Central memory CD8-positive, alpha-beta T cell (primary cell): ENCODE measurements around the gene SH2D3A.
A peak's percentile ranks its signal among the peaks of the same experiment; 100 is the strongest.

Source experiments
- ATAC-seq: fragments of 150-1000 bp; cut with Tn5 transposase; replicated peaks from 2 replicates; pipeline ENCODE4 v1.10.0; 2022; ENCODE audit warnings: mild to moderate bottlenecking, moderate FRiP score, moderate number of reproducible peaks; ENCODE audit not compliant: poor library complexity, severe bottlenecking; ENCODE audit errors: extremely low read depth
- DNase-seq, 2 donors: peaks; one replicate each; pipeline ENCODE4 v3.0.0; 2021; ENCODE audit warnings: low spot score in 2 of 2
- H3K27ac Mint-ChIP-seq: one replicate; pipeline ENCODE4 v1.8.0; 2022; ENCODE audit warnings: low read depth, mild to moderate bottlenecking, moderate library complexity, mixed read lengths
- H3K27me3 Mint-ChIP-seq: one replicate; pipeline ENCODE4 v1.8.0; 2022; ENCODE audit warnings: mixed read lengths
- H3K36me3 Mint-ChIP-seq: one replicate; pipeline ENCODE4 v1.8.0; 2022; ENCODE audit warnings: mild to moderate bottlenecking, moderate library complexity, mixed read lengths; ENCODE audit not compliant: insufficient read depth
- H3K4me1 Mint-ChIP-seq: one replicate; pipeline ENCODE4 v1.8.0; 2022; ENCODE audit warnings: mixed read lengths
- H3K4me3 Mint-ChIP-seq: one replicate; pipeline ENCODE4 v1.8.0; 2022; ENCODE audit warnings: mild to moderate bottlenecking, moderate library complexity, mixed read lengths
- H3K9me3 Mint-ChIP-seq: one replicate; pipeline ENCODE4 v1.8.0; 2022; ENCODE audit warnings: mixed read lengths

Gene SH2D3A

GRCh38 chr19:6737284-6737872 lies 29.9 kb downstream of the SH2D3A start, which contains the start of gene GPR108:
Gene GPR108 (minus strand): TSS chr19:6737580. CDS start chr19:6737576, 4 bp downstream.
- no peaks in the 10 kb centered on the region for H3K27me3 Mint-ChIP-seq
- peak within 1 kb of the TSS; percentile 89 for H3K4me3 Mint-ChIP-seq
- H3K36me3 Mint-ChIP-seq, result peaks cover 23% of the 10 kb centered on the region
- peak within 1 kb of the TSS; percentile 100 for H3K27ac Mint-ChIP-seq
- H3K4me1 Mint-ChIP-seq, result peaks cover 40% of the 10 kb centered on the region
- ATAC-seq (peak; percentile 82), DNase-seq (peak; percentile 96 to 99)
- H3K9me3 Mint-ChIP-seq, result no peaks in the 10 kb centered on the region

GRCh38 chr19:6736917-6737283 lies 30.3 kb downstream of the SH2D3A start:
- DNase-seq, result no peak
- H3K4me1 Mint-ChIP-seq, result peaks cover 43% of the 10 kb centered on the region
- H3K36me3 Mint-ChIP-seq, result peaks cover 23% of the 10 kb centered on the region
- H3K9me3 Mint-ChIP-seq, result no peaks in the 10 kb centered on the region
- H3K27ac Mint-ChIP-seq, result peak overlapping the region; percentile 100
- peak overlapping the region; percentile 89 for H3K4me3 Mint-ChIP-seq
- no peak for ATAC-seq
- no peaks in the 10 kb centered on the region for H3K27me3 Mint-ChIP-seq

DNA sequence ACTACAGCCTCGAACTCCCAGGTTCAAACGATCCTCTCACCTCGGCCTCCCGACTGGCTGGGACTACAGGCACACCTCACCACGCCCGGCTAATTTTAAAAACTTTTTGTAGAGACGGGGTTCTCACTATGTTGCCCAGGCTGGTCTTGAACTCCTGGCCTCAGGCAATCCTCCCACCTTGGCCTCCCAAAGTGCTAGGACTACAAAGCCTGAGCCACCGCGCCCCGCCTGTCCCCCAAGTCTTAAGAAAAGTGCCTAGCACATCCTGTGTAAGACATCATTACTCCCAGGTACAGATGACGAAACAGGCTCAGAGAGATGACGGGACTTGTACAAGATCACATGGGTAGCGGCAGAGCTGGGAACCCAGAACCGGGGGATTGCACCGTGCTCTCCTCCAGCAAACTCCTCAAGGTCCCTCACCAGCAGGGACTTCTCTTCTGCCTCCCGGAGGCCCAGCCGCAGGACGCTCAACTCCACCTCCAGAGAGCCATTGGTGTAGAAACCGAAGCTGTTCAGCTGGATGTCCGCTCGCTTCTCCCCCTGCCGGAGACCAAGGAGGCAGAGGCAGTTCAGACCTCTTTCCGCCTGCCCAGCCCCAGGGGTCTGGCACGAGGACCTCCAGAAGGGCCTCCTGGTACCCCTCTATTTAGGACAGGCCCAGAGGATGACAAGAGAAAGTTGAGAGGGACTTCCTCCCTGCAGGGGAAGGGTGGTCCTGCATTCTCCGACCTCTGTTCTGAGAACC lies 30.9 kb downstream of the SH2D3A start:
- peaks cover 23% of the 10 kb centered on the region for H3K36me3 Mint-ChIP-seq
- peak; percentile 25 for ATAC-seq
- no peaks in the 10 kb centered on the region for H3K9me3 Mint-ChIP-seq

DNA sequence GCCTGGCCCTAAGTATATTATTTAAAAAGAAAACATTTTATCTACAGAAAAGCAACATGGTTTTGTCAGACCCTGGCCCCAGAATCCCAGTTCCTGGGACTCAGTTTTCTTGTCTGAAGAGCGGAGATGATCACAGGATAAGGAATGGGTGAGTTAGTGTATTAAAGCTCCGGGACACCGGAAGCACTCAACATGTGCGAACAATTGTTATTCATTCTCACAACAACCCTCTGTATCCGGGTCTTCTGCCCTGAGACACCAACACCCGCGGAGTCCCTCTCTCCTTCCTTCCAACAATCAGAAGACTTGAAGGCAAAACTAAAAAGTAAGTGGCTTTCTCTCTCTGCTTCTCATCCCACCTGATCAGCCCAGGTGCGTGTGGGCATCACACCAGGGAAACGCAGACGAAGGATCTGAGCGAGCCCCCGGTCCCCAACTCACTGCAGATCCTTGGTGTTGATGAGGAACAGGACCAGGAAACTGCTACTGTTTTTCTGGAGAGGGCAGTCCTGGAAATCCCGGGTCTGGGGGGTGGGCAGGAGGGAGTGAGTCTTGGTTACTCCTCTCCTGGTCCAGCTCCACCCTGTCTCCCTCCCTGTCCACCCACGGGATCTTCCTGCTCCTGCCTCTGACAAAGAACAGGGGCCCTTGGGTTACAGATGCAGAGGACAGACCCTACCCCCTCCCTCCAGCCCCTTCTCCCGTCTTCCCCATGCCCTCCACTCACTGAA lies 31.9 kb downstream of the SH2D3A start:
- Mint-ChIP-seq H3K4me3 (no peak overlapping the region), H3K9me3 (no peaks in the 10 kb centered on the region), H3K27ac (peak overlapping the region; percentile 100), H3K27me3 (no peaks in the 10 kb centered on the region), H3K4me1 (peaks cover 37% of the 10 kb centered on the region), H3K36me3 (peaks cover 23% of the 10 kb centered on the region)
- ATAC-seq (no peak), DNase-seq (no peak)

More for the DNA sequence above, 30.9 kb downstream of the SH2D3A start:
- Mint-ChIP-seq H3K27ac (peak overlapping the region; percentile 100), H3K4me3 (peak overlapping the region; percentile 89), H3K27me3 (no peaks in the 10 kb centered on the region), H3K4me1 (peaks cover 43% of the 10 kb centered on the region)
- peak; percentile 56 to 63 for DNase-seq

- no peaks in the 10 kb centered on the region for H3K27me3 Mint-ChIP-seq
- ATAC-seq (no peak), DNase-seq (no peak)
- H3K4me3 Mint-ChIP-seq, result no peak overlapping the region
- H3K36me3 Mint-ChIP-seq, result peaks cover 23% of the 10 kb centered on the region
- no peaks in the 10 kb centered on the region for H3K9me3 Mint-ChIP-seq
- H3K4me1 Mint-ChIP-seq, result peaks cover 34% of the 10 kb centered on the region
- no peak overlapping the region for H3K27ac Mint-ChIP-seq
These were observed 33.0 kb downstream of the SH2D3A start for GRCh38 chr19:6734096-6734696.

DNA sequence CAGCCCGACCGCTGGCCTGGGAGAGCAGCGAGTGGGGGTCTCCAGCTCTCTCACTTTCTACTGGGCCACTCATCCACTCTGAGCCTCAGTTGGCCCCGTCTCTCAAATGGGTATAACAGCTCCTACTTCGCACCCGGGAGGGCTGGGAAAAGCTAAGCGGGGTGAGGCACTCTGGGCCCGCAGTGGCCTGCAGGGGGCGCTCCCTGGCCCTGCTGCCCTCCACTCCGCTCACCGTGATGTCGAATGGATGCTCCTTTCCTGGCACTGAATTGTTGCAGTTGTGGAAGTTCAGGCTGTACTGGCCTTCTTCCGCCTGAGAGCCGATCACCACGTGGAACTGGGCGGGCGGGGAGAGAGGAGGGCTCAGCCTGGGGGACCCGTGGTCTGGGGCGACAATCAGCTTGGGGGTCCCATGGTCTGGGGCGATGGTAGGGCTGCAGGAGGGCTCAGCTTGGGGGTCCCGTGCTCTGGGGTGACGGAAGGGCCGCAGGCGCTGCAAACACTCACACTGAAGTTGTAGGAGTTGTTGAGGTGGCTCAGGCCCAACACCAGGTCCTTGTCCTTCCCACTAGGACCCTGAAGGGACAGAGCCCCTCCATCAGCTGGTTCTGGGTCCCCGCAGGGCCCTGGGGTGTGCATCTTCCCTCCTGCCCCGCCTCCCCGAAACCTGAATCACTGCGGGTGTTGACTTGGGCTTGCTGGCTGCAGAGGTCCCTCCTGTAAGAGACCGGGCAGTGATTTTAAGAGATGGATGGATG lies 33.7 kb downstream of the SH2D3A start:
- DNase-seq (no peak), ATAC-seq (no peak)
- Mint-ChIP-seq H3K27ac (no peak overlapping the region), H3K9me3 (no peaks in the 10 kb centered on the region), H3K4me3 (no peak overlapping the region), H3K36me3 (peaks cover 21% of the 10 kb centered on the region), H3K27me3 (no peaks in the 10 kb centered on the region), H3K4me1 (peaks cover 28% of the 10 kb centered on the region)

GRCh38 chr19:6732803-6733337 lies 34.4 kb downstream of the SH2D3A start:
- no peak overlapping the region for H3K27ac Mint-ChIP-seq
- peaks cover 20% of the 10 kb centered on the region for H3K36me3 Mint-ChIP-seq
- no peaks in the 10 kb centered on the region for H3K9me3 Mint-ChIP-seq
- DNase-seq (no peak), ATAC-seq (no peak)
- peaks cover 21% of the 10 kb centered on the region for H3K4me1 Mint-ChIP-seq
- H3K27me3 Mint-ChIP-seq, result no peaks in the 10 kb centered on the region
- no peak overlapping the region for H3K4me3 Mint-ChIP-seq

GRCh38 chr19:6731822-6732221 lies 35.4 kb downstream of the SH2D3A start:
- Mint-ChIP-seq H3K27me3 (no peaks in the 10 kb centered on the region), H3K9me3 (no peaks in the 10 kb centered on the region), H3K4me3 (no peak overlapping the region), H3K36me3 (peaks cover 16% of the 10 kb centered on the region), H3K4me1 (peaks cover 20% of the 10 kb centered on the region), H3K27ac (no peak overlapping the region)
- DNase-seq (no peak), ATAC-seq (no peak)

- Mint-ChIP-seq H3K9me3 (no peaks in the 10 kb centered on the region), H3K4me3 (no peak overlapping the region), H3K36me3 (peaks cover 12% of the 10 kb centered on the region), H3K4me1 (peaks cover 12% of the 10 kb centered on the region), H3K27me3 (no peaks in the 10 kb centered on the region), H3K27ac (no peak overlapping the region)
- ATAC-seq (no peak), DNase-seq (no peak)
These were observed 36.1 kb downstream of the SH2D3A start for GRCh38 chr19:6730941-6731670.

- Mint-ChIP-seq H3K9me3 (no peaks in the 10 kb centered on the region), H3K36me3 (peaks cover 10% of the 10 kb centered on the region), H3K27ac (no peak overlapping the region), H3K4me1 (peaks cover 13% of the 10 kb centered on the region), H3K27me3 (no peaks in the 10 kb centered on the region), H3K4me3 (no peak overlapping the region)
- DNase-seq (no peak), ATAC-seq (no peak)
These were observed 37.0 kb downstream of the SH2D3A start for GRCh38 chr19:6730153-6730804.

GRCh38 chr19:6729573-6730152 lies 37.6 kb downstream of the SH2D3A start:
- Mint-ChIP-seq H3K4me1 (peaks cover 19% of the 10 kb centered on the region), H3K36me3 (peaks cover 10% of the 10 kb centered on the region), H3K9me3 (no peaks in the 10 kb centered on the region), H3K4me3 (no peak overlapping the region), H3K27me3 (no peaks in the 10 kb centered on the region), H3K27ac (no peak overlapping the region)
- no peak for ATAC-seq
- DNase-seq, result no peak
